Tibial nerve (tissue), 4 donors: Measurements from ENCODE around the gene PREP. TPM values are rescaled to one million over a fixed set of nuclear protein-coding genes. Genes with fewer than 3 reads are reported as not detected.

Experiments used
- DNase-seq, 2 donors: peaks; one replicate each; pipeline ENCODE4 v3.0.0-alpha.2; 2019; ENCODE audit warnings: low spot score in 2 of 2
- H3K27ac ChIP-seq, 4 donors: fragments of 200-600 bp; sonication (generic) in 3 of 4; one replicate each; pipeline ENCODE4 v1.5.1; 2017 to 2019; ENCODE audit warnings: mild to moderate bottlenecking in 1 of 4
- H3K27me3 ChIP-seq, 2 donors: fragments of 200-600 bp; sonication (generic) in 1 of 2; one replicate each; pipeline versions ENCODE4 v1.5.1 to v1.6.0; 2017 to 2019
- H3K36me3 ChIP-seq, 3 donors: fragments of 200-600 bp; sonication (generic); one replicate each; pipeline ENCODE4 v1.5.1; 2018 to 2019
- H3K4me1 ChIP-seq, 4 donors: fragments of 200-600 bp; sonication (generic) in 3 of 4; one replicate each; pipeline ENCODE4 v1.5.1; 2017 to 2019
- H3K4me3 ChIP-seq, 4 donors: fragments of 200-600 bp; sonication (generic) in 3 of 4; one replicate each; pipeline ENCODE4 v1.5.1; 2017 to 2019; ENCODE audit warnings: mild to moderate bottlenecking in 1 of 4, moderate library complexity in 1 of 4
- H3K9me3 ChIP-seq, 4 donors: fragments of 200-600 bp; sonication (generic) in 3 of 4; one replicate each; pipeline ENCODE4 v1.5.1; 2017 to 2019
- EP300 ChIP-seq, 2 donors: sonication (generic); formaldehyde crosslinking; IDR thresholded peaks; one replicate each; pipeline ENCODE4 v1.6.1; 2017; ENCODE audit warnings: antibody characterized with exemption in 2 of 2, mild to moderate bottlenecking in 1 of 2
- POLR2A ChIP-seq, 2 donors: fragments of 450-650 bp; IDR thresholded peaks; one replicate each; pipeline ENCODE4 v1.6.1; 2017; ENCODE audit warnings: antibody characterized with exemption in 2 of 2, mild to moderate bottlenecking in 2 of 2, moderate library complexity in 2 of 2
- WGBS, 2 donors: methylation state at CpG; one replicate each; pipeline ENCODE4 v1.1.5; 2018; 5-methylcytosine and 5-hydroxymethylcytosine counted together
- total RNA-seq, 4 donors: library from RNA; depleted of rRNA; stranded (reverse); fragments of >200 nt; gene quantifications; one replicate each; pipeline ENCODE4 v1.1.0, GENCODE V29; 2016
- TF ChIP-seq, protein P1 (sequence below), 5 experiments: fragments of 200-600 bp in 3 of 5; fragments of 450-650 bp in 2 of 5; sonication (generic) in 3 of 5; IDR thresholded peaks; one replicate each; pipeline ENCODE4 v1.5.1; 2016 to 2019; ENCODE audit warnings: antibody characterized with exemption in 5 of 5, mild to moderate bottlenecking in 3 of 5, moderate library complexity in 2 of 5

The PREP gene
- total RNA-seq, result 10 to 100 TPM; 19.7 to 21.9 (median 21.6) TPM

DNA sequence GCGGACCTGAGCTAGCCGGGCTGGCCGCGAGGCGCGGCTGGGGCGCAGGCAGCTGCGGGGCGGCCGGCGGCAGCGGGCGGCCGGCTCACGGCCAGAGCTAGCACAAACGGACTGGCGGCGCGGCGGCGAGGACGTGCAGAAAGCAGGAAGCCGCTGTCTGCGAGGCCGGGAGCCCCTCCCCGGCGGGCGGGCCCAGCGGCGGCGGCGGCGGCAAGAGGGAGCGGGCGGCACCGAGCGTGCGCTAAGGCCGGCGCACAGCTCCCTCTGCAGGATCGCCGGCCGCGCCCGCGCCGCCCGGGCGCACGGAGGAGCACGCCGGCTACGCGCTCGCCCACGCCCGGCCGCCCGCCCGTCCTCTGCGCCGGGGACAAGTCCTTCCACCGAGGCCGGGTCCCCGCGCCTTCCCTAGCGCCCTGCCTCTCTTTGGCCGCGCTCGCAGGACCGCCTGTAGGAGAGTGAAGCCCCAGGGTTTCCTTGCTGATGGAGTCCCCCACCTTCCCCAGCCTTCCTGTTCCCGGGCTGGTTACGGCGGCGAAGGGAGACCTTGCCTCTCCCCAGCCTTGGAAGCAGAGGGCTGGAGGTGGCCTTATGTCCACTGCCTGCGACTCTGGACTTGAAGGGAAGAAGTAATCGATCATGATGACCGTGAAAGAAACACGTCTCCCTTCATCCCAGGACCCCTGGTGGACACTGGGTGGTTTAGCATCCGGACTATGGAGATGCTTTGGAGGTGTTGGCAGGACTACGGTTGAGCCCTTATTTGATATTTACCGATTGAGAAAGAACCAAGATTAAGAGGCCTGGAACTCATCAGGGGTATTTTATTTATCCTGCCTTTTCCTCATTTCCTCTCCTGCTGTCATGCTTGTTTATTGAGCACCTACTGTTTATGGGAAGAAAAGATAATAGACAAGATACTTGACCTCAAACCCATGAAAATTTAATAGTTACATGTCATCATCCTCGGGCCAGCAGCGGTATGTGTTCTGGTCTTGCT lies at the start of gene PREP:
Gene PREP (minus strand): TSS at position 144 of the 997 bp plus-strand sequence. CDS start 191 bp downstream, outside the sequence.
- Histone ChIP-seq H3K27ac (peak within 1 kb of the TSS; percentile 59 to 90 (median 86)), H3K4me1 (peaks cover 0 to 44% (median 9%) of the 10 kb centered on the region in 4 donors), H3K9me3 (no peaks in the 10 kb centered on the region), H3K36me3 (no peaks in the 10 kb centered on the region), H3K27me3 (no peaks in the 10 kb centered on the region), H3K4me3 (peak within 1 kb of the TSS; percentile 79 to 99 (median 94))
- TF ChIP-seq POLR2A (IDR thresholded peaks at IDR 0.05) (peak; percentile 60 to 68), EP300 (IDR thresholded peaks at IDR 0.05) (no peak)
- TF ChIP-seq, protein P1, sequence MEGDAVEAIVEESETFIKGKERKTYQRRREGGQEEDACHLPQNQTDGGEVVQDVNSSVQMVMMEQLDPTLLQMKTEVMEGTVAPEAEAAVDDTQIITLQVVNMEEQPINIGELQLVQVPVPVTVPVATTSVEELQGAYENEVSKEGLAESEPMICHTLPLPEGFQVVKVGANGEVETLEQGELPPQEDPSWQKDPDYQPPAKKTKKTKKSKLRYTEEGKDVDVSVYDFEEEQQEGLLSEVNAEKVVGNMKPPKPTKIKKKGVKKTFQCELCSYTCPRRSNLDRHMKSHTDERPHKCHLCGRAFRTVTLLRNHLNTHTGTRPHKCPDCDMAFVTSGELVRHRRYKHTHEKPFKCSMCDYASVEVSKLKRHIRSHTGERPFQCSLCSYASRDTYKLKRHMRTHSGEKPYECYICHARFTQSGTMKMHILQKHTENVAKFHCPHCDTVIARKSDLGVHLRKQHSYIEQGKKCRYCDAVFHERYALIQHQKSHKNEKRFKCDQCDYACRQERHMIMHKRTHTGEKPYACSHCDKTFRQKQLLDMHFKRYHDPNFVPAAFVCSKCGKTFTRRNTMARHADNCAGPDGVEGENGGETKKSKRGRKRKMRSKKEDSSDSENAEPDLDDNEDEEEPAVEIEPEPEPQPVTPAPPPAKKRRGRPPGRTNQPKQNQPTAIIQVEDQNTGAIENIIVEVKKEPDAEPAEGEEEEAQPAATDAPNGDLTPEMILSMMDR (IDR thresholded peaks at IDR 0.05), result peak; percentile 46 to 89 (median 61)
- 1 to 9% methylated on average over 11 to 39 of the region's 84 CpGs for WGBS, 2 donors
- peak; percentile 55 to 67 for DNase-seq

DNA sequence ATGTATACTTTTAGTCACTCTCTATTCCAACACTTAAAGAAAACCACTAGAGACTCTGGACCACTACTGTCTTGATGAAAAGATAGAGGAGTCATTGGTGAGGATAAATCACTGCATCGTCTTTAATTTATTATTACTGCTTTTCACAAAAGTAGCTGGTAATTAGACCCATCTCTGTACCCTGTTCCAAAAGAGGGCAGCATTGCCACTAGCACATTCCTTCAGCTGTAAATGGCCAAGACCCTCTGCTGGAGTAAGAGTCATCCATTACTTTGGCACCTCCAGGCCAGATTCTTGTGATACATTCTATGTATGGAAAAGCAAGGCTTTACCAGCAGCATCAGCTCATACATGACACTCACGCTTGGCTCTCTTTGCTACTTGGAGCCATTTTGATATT lies 49.5 kb upstream of the PREP start:
- no peak overlapping the region for H3K4me3 ChIP-seq
- H3K36me3 ChIP-seq, result no peaks in the 10 kb centered on the region
- H3K27me3 ChIP-seq, result no peaks in the 10 kb centered on the region
- no peaks in the 10 kb centered on the region for H3K9me3 ChIP-seq
- no peak for DNase-seq
- 80 to 81% methylated on average over 2 of the region's 2 CpGs for WGBS, 2 donors
- H3K27ac ChIP-seq, result peak overlapping the region in 2 of 4 donors; percentile 67 to 73
- no peak for TF ChIP-seq POLR2A (IDR thresholded peaks at IDR 0.05)
- TF ChIP-seq EP300 (IDR thresholded peaks at IDR 0.05), result no peak
- TF ChIP-seq, protein P1 (IDR thresholded peaks at IDR 0.05), result no peak
- peaks cover 0 to 45% (median 7%) of the 10 kb centered on the region in 4 donors for H3K4me1 ChIP-seq

DNA sequence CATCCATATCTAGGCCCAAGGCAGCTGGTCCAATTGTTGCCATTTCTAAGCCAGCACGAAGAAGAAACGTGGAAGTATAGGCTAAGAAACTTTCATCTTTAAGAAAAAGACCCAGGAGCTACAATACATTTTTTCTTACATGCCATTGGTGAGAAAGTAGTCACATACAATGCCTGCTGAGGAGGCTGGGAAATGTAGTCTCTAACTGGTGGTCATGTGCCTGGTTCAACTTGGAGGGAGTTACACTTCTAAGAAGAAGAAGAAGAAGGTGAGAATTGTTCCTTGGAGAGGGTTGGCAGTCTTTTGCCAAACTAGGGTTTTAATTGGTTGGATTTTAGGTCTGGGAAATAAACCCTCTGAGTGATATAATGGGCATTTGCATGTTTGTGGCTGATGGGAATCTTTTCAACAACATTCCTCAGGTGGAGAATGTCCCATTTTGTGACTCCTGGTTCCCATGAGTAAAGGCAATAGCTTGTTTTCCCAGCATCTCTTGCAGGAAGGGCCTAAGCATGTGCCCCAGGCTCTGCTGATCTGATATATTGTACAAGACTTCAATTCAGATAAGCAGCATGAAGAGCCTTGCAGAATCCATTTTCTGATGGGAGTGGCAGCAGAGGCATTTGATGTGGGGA lies 47.0 kb upstream of the PREP start:
- 88 to 91% methylated on average over 2 of the region's 2 CpGs for WGBS, 2 donors
- H3K4me3 ChIP-seq, result no peak overlapping the region
- no peak overlapping the region for H3K27ac ChIP-seq
- TF ChIP-seq, protein P1 (IDR thresholded peaks at IDR 0.05), result no peak
- TF ChIP-seq EP300 (IDR thresholded peaks at IDR 0.05) (no peak), POLR2A (IDR thresholded peaks at IDR 0.05) (no peak)
- H3K27me3 ChIP-seq, result no peaks in the 10 kb centered on the region
- H3K9me3 ChIP-seq, result no peaks in the 10 kb centered on the region
- DNase-seq, result no peak
- peaks cover 0 to 23% (median under 1%) of the 10 kb centered on the region in 4 donors for H3K4me1 ChIP-seq
- no peaks in the 10 kb centered on the region for H3K36me3 ChIP-seq

DNA sequence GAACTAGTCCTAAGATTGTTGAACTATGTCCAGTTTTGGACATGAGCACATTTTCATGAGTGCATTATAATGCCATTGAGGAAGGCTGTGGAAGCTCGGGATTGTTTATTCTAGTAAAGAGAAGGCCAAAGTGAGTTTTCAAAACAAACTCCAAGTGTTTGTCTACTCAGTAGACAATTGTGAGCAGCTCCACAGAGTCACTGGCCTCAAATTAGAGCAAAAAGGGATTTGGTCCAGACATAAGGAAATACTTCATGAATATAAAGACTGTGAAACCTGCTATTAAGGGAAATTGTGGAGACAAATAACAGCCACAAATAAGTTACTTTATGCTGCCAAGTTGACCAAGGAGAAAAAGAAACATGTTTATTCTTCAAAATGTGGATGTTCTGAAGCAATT lies 42.6 kb upstream of the PREP start:
- Histone ChIP-seq H3K36me3 (no peaks in the 10 kb centered on the region), H3K4me1 (no peaks in the 10 kb centered on the region), H3K4me3 (no peak overlapping the region), H3K27me3 (no peaks in the 10 kb centered on the region), H3K27ac (no peak overlapping the region), H3K9me3 (no peaks in the 10 kb centered on the region)
- no peak for TF ChIP-seq EP300 (IDR thresholded peaks at IDR 0.05)
- TF ChIP-seq, protein P1 (IDR thresholded peaks at IDR 0.05), result no peak
- no peak for TF ChIP-seq POLR2A (IDR thresholded peaks at IDR 0.05)
- no peak for DNase-seq
- WGBS, 2 donors, result 21 to 24% methylated on average over 1 of the region's 1 CpG
